SIG-M5 treated with dmso at 0.1 percent for 504 hours (cell line): ENCODE results near the gene ULK4.
"Not testable (repeated sequence)": the region's sequence is repeated elsewhere in the genome, so short reads cannot be mapped to it uniquely, and the experiment has no call there.

ENCODE experiments used
- DNase-seq: peaks from one replicate; lab custom pipeline; 2025; ENCODE audit not compliant: unreplicated experiment; lab: John Stamatoyannopoulos, UW

Gene ULK4

GRCh38 chr3:41695806-41696205, 266.1 kb downstream of the ULK4 start:
- not testable (repeated sequence) for DNase-seq

DNA sequence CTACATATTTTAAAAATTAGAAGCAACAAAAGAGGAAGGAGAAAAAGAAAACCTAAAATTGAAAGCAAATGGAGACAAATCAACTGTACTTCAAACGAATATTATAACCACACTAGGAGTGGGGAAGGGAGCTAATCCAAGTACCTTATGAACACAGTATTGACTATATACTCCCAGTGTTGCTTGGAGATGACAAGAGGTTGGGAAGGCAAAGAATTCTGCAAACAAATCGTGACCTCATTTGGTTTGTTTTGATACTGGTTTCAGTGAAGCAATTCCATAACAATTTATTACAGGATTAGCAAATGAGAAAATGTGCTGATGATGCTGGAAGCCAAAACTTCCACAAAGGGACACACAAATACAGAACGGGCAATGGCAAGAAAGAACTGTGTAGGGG, 268.1 kb downstream of the ULK4 start:
- no peak for DNase-seq

DNA sequence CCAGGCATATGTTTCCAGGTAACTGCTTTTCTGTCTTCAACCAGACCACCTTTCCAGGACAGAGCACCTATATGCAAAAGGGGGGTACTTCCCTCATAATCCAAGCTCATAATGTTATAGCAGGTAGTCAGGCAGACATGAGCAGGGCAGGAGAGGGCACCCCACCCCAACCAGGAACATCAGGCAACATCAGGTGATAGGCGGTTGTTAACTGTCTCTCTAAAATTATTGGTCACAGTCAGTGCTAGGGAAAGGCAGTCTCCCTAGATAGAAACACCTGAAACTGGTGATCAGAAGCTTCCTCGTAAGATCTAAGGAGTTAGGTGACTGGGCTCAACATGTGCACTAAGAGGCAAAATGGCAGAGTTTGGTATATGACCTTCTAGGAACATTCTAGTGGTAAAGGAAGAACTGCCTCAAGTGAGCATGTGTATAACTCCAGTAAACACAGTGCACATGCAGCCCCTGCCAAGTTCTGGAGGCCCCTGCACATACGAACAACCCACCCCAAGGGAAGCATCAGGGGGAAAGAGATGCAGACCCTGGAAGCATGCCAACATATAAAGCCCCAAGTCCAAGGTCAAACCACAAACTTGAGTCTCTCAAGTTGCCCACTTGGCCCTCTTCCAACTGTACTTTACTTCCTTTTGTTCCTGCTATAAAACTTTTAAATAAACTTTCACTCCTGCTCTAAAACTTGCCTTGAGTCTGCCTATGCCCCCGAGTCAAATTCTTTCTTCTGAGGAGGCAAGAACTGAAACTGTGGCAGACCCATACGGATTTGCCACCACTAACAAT, 270.9 kb downstream of the ULK4 start:
- DNase-seq: peak; percentile 11

- DNase-seq: no peak
Measured at GRCh38 chr3:41688595-41689380, 273.1 kb downstream of the ULK4 start.

- no peak for DNase-seq
Measured at GRCh38 chr3:41684797-41685735, 276.8 kb downstream of the ULK4 start.

DNA sequence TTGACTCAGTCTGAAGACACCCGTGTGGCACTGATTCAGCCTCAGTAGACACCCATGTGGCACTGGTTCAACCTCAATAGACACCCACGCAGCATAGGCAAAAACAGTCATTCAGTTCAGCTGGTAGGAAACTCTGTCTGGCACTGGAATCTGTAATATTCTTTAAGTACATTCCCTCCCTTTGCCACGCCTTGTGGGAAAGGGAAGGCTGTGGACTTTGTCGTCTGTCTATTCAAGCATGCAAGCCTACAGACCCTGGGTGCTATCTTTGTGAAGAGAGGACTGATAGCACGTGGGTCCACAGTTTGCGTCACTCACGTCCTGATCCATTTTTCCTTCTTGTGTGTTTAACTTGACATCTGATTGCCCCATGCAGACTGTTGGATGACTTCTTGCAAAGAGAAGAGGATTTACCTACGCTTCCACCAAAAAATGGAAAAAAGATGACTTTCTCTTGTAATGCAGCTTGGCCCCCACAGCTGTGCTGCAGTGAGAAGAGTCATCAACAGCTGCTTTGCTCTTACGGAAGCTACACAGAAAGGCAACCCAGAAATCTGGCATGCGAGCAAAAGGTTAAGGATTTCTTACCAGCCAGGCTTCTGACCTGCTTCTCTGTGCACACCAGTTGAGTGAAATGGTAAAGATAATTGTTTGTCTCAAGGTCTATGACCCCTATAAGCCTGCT, 278.1 kb downstream of the ULK4 start:
- no peak for DNase-seq

- DNase-seq: no peak
Measured at GRCh38 chr3:41682996-41683395, 278.9 kb downstream of the ULK4 start.

DNA sequence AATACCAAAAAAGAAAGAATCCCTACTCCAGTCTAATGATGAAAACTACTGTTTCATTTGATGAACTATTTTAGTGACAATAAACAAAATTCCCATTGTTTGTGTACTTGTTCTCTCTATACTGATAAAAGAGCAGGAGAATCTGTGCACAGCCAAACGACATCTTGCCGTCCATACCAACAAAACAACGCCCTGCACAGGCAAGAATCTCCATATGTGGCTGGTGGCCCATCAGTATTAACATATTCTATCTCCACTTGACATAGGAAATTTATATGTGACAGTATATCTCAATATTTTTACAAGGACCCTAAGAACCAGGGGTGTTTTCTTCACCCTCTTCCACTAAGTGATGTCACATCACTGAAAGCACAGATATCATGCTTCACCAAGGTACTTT, 279.5 kb downstream of the ULK4 start:
- DNase-seq: no peak

DNA sequence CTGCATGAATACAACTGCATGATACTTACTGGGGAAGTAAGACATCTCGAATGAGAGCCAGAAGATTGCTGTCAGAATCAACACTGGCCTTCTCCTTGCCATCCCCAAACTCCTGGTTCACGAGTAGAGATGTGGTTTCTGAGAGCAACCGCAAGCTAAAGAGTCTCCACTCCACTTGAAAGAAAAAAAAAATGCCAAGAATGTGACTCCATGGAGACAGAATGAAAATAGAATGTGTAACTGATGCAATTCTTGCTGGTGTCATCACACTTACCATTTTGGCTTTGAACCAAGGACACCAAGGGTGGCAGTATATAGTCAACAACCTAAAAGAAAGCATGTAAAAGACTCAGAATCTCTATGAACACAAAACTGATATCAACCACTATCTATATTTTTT, 280.4 kb downstream of the ULK4 start:
- DNase-seq: peak; percentile 78

DNA sequence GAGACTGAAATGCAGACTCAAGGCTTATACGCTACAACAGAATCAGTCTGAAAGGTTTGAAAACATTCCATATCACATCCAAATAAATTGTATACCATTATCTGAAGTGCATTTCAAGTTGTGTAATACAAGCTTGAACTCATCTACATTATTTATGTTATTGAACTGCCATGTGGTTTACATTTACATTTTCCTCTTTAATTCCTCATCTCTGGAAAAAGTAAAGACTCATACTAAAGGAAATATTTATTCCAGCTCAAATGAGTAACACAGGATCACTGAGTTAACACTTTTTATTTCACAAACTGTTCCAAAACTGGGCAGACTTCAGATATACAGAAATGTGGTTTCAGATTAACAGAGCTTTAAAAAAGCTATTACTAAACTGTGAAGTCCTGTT, 282.5 kb downstream of the ULK4 start:
- no peak for DNase-seq

GRCh38 chr3:41675102-41675501, 286.8 kb downstream of the ULK4 start:
- not testable (repeated sequence) for DNase-seq

DNA sequence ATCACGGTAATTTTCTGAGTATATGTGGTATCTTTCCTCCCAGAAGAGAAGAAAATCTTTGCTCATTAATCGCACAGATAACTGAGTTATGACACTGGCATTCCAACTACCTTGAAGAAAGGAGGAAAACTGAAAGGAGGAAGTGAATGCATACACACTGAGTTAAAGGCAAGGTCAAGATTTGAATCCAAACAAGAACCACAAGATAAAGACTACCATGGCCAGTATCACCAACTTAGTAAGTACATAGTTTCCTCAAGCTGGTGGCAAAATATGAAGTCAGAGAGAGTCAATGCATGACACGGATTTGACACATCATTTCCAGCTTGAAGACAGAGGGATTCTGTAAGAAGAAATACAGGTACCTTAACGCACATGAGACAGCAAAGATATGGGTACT, 287.5 kb downstream of the ULK4 start:
- DNase-seq: no peak

GRCh38 chr3:41673650-41674049, 288.3 kb downstream of the ULK4 start:
- DNase-seq: no peak

DNA sequence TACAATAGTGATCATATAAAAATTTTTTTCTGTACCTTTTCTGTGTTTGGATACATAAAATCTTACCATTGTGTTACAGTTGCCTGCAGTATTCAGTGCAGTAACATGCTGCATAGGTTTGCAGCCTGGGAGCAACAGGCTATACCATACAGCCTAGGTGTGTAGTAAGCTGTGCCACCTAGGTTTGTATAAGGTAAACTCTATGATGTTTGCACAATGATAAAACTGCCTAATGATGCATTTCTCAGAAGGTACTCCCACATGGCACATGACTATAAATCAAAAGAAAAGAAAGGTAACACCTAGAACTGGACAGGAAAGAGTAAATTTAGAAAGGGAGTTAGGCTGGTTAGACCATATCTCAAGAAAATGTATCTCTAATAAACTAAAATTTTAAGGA, 293.5 kb downstream of the ULK4 start:
- no peak for DNase-seq

GRCh38 chr3:41662288-41662687, 299.6 kb downstream of the ULK4 start:
- no peak for DNase-seq

DNA sequence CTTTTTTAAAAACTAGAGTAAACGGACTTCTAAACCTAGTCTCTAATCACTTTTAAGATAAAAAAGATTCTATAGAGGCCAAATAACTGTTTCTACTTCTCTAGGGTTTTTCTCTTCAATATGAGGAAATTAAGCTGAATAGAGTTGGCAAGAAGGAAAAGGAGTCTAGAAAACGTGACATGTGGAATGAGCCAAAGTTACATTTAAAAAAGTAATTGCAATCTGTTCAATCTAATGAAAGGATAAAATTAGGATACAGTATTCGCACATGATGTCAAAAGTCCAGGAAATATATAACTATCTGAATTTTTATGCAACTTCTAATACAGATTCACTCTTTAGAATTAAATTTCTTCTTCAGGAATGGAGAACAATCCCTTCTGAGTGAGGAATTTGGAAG, 300.1 kb downstream of the ULK4 start:
- DNase-seq: no peak

- DNase-seq: no peak
Measured at GRCh38 chr3:41660510-41660909, 301.4 kb downstream of the ULK4 start.

GRCh38 chr3:41653571-41654239, 308.2 kb downstream of the ULK4 start:
- no peak for DNase-seq

DNA sequence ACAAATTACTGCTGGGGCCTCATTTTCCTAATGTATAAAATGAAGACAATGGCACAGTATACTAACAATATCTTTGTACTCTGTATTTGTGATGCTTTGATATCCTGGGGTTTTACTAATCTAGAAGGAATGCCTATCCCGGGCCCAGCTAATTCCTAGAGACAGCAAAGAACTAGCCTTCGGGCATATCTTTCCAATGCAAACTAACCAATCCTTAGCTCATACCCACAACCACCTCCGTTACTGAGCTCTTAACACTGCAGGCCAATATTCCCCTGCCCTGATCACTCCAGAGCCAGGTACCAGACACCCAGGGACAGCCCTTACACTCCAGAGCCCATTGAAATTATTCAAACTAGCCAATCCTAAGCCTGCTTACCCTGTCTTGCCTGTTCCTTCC, 309.0 kb downstream of the ULK4 start:
- no peak for DNase-seq

- no peak for DNase-seq
Measured at GRCh38 chr3:41652506-41652905, 309.4 kb downstream of the ULK4 start.
